HL-60 (cell line): Measurements from ENCODE around the gene SOX6.

Source experiments
- DNase-seq, 2 experiments: peaks; one replicate each; pipeline ENCODE4 v3.0.0-alpha.2; 2010 to 2020; ENCODE audit warnings: low read depth in 1 of 2, low spot score in 1 of 2
- H3K27ac ChIP-seq: fragments of 250-450 bp; sonication (Bioruptor Pico); replicated peaks from 2 replicates; pipeline ENCODE4 v1.5.1; 2020; ENCODE audit warnings: mild to moderate bottlenecking, moderate library complexity
- H3K27me3 ChIP-seq: fragments of 250-450 bp; sonication (Bioruptor Pico); 2 replicates; pipeline ENCODE4 v1.5.1; 2021; ENCODE audit warnings: mild to moderate bottlenecking, moderate library complexity; ENCODE audit not compliant: insufficient read depth, poor library complexity, severe bottlenecking
- H3K4me3 ChIP-seq: replicated peaks from 2 replicates; pipeline ENCODE4 v1.5.1; 2011; ENCODE audit warnings: mild to moderate bottlenecking, control low read depth, low read length; ENCODE audit not compliant: insufficient read depth
- GABPA ChIP-seq: IDR thresholded peaks from 2 replicates; pipeline ENCODE4 v1.6.1; 2012; ENCODE audit warnings: low read depth
- POLR2AphosphoS5 ChIP-seq: IDR thresholded peaks from 2 replicates; pipeline ENCODE4 v1.6.1; 2012; ENCODE audit warnings: low read depth
- SPI1 ChIP-seq: IDR thresholded peaks from 2 replicates; pipeline ENCODE4 v1.6.1; 2012; ENCODE audit warnings: low read depth, mild to moderate bottlenecking, borderline replicate concordance
- TF ChIP-seq, protein P1 (sequence below): IDR thresholded peaks from 2 replicates; pipeline ENCODE4 v1.6.1; 2012; ENCODE audit warnings: low read depth; ENCODE audit not compliant: insufficient replicate concordance
- TF ChIP-seq, protein P2 (sequence below): IDR thresholded peaks from one replicate; pipeline ENCODE4 v1.5.1; 2011; ENCODE audit warnings: low read length, control low read depth, inconsistent platforms; ENCODE audit not compliant: insufficient read depth

SOX6 gene

DNA sequence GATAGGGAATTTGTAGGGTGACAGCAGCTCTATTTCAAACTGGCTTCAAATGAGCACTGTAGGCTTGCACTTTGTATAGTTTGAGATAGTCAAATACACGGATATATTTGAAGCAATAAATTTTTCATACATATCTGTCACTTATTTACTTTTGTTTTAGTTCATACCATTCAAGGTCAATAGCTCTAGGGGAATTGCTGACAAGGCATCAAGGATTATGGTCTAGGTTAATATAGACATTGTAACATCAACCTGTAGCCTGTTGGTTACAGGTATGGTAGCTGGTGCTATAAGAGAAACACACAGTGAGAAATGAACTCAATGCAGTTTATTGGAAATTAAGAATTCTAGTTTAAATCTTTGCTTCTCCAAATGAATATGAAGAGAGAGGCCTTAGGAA lies 267.6 kb downstream of the SOX6 start:
- Histone ChIP-seq H3K27me3 (no peaks in the 10 kb centered on the region), H3K4me3 (no peak overlapping the region), H3K27ac (no peak overlapping the region)
- TF ChIP-seq, protein P1, sequence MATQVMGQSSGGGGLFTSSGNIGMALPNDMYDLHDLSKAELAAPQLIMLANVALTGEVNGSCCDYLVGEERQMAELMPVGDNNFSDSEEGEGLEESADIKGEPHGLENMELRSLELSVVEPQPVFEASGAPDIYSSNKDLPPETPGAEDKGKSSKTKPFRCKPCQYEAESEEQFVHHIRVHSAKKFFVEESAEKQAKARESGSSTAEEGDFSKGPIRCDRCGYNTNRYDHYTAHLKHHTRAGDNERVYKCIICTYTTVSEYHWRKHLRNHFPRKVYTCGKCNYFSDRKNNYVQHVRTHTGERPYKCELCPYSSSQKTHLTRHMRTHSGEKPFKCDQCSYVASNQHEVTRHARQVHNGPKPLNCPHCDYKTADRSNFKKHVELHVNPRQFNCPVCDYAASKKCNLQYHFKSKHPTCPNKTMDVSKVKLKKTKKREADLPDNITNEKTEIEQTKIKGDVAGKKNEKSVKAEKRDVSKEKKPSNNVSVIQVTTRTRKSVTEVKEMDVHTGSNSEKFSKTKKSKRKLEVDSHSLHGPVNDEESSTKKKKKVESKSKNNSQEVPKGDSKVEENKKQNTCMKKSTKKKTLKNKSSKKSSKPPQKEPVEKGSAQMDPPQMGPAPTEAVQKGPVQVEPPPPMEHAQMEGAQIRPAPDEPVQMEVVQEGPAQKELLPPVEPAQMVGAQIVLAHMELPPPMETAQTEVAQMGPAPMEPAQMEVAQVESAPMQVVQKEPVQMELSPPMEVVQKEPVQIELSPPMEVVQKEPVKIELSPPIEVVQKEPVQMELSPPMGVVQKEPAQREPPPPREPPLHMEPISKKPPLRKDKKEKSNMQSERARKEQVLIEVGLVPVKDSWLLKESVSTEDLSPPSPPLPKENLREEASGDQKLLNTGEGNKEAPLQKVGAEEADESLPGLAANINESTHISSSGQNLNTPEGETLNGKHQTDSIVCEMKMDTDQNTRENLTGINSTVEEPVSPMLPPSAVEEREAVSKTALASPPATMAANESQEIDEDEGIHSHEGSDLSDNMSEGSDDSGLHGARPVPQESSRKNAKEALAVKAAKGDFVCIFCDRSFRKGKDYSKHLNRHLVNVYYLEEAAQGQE, result no peak
- TF ChIP-seq SPI1 (no peak), GABPA (no peak), POLR2AphosphoS5 (no peak)
- TF ChIP-seq, protein P2, sequence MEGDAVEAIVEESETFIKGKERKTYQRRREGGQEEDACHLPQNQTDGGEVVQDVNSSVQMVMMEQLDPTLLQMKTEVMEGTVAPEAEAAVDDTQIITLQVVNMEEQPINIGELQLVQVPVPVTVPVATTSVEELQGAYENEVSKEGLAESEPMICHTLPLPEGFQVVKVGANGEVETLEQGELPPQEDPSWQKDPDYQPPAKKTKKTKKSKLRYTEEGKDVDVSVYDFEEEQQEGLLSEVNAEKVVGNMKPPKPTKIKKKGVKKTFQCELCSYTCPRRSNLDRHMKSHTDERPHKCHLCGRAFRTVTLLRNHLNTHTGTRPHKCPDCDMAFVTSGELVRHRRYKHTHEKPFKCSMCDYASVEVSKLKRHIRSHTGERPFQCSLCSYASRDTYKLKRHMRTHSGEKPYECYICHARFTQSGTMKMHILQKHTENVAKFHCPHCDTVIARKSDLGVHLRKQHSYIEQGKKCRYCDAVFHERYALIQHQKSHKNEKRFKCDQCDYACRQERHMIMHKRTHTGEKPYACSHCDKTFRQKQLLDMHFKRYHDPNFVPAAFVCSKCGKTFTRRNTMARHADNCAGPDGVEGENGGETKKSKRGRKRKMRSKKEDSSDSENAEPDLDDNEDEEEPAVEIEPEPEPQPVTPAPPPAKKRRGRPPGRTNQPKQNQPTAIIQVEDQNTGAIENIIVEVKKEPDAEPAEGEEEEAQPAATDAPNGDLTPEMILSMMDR, result no peak
- no peak for DNase-seq

DNA sequence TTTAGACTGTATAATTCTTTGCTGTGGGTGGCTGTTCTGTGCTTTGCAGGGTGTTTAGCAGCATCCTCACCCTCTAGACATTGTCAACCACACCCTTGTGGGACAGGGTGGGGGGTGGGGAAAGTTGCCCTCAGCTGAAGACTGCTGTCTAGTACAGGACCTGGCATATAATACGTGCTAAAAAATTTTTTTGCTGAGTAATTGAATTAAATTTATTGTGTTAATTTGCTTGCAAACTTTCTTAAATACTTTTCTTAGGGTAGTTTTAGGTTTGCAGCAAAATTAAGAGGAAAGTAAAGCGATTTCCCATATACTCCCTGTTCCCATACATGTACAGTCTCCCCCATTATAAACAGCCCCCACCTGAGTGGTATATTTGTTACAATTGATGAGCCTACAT lies 268.5 kb downstream of the SOX6 start:
- TF ChIP-seq, protein P2, result no peak
- TF ChIP-seq, protein P1, result no peak
- TF ChIP-seq POLR2AphosphoS5, result no peak
- TF ChIP-seq GABPA, result no peak
- no peak for TF ChIP-seq SPI1
- no peak for DNase-seq
- Histone ChIP-seq H3K27me3 (no peaks in the 10 kb centered on the region), H3K27ac (no peak overlapping the region), H3K4me3 (no peak overlapping the region)

DNA sequence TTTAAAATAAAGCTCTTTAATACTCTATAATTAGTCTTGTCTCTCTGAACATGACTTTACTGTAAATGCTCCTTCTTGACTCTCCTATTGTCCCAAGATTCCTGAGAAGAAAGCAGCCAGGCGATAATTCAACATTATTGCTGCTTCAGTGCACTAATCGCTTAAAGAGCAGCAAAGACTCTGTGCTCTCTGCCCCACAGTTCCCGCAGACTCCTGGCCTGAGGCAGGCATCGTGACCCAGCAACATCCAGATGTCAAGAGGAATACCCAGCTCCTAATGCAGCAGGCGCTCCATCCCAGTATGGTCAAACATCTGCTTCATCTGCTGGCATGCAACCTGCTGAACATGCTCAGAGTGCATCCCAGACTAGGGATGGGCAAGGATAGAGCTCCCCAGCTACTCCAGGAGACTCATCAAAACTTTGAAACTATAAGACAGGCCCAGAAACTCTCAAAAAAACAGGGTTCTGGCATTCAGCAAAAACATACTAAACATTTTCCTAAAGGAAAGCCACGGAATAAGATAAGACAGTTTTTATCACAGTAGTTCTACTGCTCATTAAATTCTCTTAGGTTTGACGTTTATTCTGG lies 270.0 kb downstream of the SOX6 start:
- TF ChIP-seq, protein P2, result no peak
- TF ChIP-seq POLR2AphosphoS5 (no peak), GABPA (no peak), SPI1 (no peak)
- TF ChIP-seq, protein P1, result no peak
- no peak overlapping the region for H3K27ac ChIP-seq
- DNase-seq, result no peak
- no peak overlapping the region for H3K4me3 ChIP-seq
- H3K27me3 ChIP-seq, result no peaks in the 10 kb centered on the region
